ENCODE data around the gene FGF22. TPM values are rescaled to one million over a fixed set of nuclear protein-coding genes. Genes with fewer than 3 reads are reported as not detected.
"Not testable (repeated sequence)": the region's sequence is repeated elsewhere in the genome, so short reads cannot be mapped to it uniquely, and the experiment has no call there.

Gene FGF22
- total RNA-seq, 4 donors from 2014 or later: 0.67 to 4.7 (median 1.2) TPM

DNA sequence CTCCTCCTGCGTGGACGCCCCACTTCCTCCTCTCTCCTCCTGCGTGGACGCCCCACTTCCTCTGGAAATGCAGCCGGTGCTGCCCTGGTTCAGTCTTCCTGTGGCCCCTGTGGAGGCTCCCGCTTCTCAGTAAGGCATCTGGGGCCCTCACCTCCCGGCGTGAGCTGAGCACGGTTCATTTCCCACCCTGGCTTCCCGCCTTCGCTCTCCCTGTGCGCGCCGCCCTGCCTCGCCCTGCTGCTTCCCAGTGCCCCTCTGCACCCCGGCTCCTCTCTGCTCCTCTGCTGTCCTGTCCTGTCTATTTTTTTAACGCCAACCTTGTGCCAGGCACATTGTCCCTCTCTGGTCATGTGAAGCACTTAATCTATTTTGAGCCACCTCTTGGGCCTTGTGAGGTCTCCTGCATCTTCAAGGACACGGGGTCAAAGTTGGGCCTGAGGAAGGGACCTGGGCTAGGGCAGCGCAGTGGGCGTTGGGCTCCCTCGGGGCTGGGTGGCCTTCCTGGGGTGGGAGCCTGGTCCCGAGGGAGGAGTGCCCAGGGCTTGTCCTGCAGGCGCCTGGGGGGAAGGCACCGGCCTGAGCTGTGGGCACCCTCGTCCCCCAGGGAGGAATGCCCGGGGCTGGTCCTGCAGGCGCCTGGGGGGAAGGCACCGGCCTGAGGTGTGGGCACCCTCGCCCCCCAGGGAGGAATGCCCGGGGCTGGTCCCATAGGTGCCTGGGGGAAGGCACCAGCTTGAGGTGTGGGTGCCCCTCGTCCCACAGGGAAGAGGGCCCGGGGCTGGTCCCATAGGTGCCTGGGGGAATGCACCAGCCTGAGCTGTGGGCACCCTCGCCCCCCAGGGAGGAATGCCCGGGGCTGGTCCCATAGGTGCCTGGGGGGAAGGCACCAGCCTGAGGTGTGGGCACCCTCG is 37.0 kb upstream of the FGF22 start:
- H3K27me3 ChIP-seq: peaks cover 17% of the 10 kb centered on the region
- ATAC-seq: no peak
- TF ChIP-seq EP300 (IDR thresholded peaks at IDR 0.05): no peak
- TF ChIP-seq, protein P1, sequence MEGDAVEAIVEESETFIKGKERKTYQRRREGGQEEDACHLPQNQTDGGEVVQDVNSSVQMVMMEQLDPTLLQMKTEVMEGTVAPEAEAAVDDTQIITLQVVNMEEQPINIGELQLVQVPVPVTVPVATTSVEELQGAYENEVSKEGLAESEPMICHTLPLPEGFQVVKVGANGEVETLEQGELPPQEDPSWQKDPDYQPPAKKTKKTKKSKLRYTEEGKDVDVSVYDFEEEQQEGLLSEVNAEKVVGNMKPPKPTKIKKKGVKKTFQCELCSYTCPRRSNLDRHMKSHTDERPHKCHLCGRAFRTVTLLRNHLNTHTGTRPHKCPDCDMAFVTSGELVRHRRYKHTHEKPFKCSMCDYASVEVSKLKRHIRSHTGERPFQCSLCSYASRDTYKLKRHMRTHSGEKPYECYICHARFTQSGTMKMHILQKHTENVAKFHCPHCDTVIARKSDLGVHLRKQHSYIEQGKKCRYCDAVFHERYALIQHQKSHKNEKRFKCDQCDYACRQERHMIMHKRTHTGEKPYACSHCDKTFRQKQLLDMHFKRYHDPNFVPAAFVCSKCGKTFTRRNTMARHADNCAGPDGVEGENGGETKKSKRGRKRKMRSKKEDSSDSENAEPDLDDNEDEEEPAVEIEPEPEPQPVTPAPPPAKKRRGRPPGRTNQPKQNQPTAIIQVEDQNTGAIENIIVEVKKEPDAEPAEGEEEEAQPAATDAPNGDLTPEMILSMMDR (IDR thresholded peaks at IDR 0.05): no peak
- TF ChIP-seq POLR2AphosphoS5 (IDR thresholded peaks at IDR 0.05): no peak
- TF ChIP-seq POLR2A (IDR thresholded peaks at IDR 0.05): no peak

DNA sequence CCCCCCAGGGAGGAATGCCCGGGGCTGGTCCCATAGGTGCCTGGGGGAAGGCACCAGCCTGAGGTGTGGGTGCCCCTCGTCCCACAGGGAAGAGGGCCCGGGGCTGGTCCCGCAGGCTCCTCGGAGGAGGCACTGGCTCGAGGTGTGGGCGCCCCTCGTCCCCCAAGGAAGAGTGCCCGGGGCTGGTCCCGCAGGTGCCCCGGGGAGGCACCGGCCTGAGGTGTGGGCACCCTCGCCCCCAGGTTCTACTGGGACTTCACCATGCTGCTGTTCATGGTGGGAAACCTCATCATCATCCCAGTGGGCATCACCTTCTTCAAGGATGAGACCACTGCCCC is 36.4 kb upstream of the FGF22 start:
- not testable (repeated sequence) for H3K36me3 ChIP-seq, H3K4me1 ChIP-seq, H3K9me3 ChIP-seq, H3K27ac ChIP-seq, ATAC-seq, H3K4me3 ChIP-seq
- 100% methylated on average over 2 of the region's 13 CpGs; no CpG with 5 or more reads in 1 of the 2 donors for WGBS, 2 donors (ENCODE audit: low coverage in 1 of 2)
- peaks cover 18% of the 10 kb centered on the region for H3K27me3 ChIP-seq

More for the DNA sequence above, 37.0 kb upstream of the FGF22 start:
- Histone ChIP-seq H3K4me3 (no peak overlapping the region), H3K9me3 (no peaks in the 10 kb centered on the region), H3K27ac (no peak overlapping the region), H3K36me3 (no peaks in the 10 kb centered on the region), H3K4me1 (no peaks in the 10 kb centered on the region)
- WGBS, 2 donors (ENCODE audit: low coverage in 1 of 2): 77 to 89% methylated on average over 5 to 13 of the region's 35 CpGs

DNA sequence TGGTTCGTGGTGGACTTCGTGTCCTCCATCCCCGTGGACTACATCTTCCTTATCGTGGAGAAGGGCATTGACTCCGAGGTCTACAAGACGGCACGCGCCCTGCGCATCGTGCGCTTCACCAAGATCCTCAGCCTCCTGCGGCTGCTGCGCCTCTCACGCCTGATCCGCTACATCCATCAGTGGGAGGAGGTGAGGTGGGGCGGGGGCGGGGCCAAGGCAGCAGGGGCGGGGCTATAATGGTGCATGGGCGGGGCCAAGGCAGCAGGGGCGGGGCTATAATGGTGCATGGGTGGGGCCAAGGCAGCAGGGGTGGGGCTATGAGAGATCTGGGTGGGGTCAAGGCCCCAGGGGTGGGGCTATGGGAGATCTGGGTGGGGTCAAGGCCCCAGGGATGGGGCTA is 35.9 kb upstream of the FGF22 start:
- H3K36me3 ChIP-seq, H3K4me3 ChIP-seq, H3K4me1 ChIP-seq, H3K9me3 ChIP-seq, H3K27ac ChIP-seq, ATAC-seq: not testable (repeated sequence)
- H3K27me3 ChIP-seq: peaks cover 18% of the 10 kb centered on the region
- WGBS, 2 donors (ENCODE audit: low coverage in 1 of 2): 89 to 100% methylated on average over 2 to 7 of the region's 20 CpGs

DNA sequence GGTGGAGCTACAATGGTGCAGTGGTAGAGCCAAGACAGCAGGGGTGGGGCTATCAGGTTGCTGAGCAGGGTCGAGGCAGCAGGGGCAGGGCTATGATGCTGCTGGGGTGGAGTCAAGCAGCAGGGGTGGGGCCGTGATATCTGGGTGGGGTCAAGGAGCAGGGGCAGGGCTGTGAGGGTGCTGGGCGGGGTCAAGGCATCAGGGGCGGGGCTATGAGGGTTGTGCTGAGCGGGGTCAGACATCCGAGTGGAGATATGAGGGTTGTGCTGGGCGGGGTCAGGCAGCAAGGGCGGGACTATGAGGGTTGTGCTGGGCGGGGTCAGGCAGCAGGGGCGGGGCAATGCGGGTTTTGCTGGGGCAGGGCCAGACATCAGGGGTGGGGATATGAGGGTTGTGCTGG is 35.3 kb upstream of the FGF22 start:
- peaks cover 18% of the 10 kb centered on the region for H3K27me3 ChIP-seq
- no peaks in the 10 kb centered on the region for H3K36me3 ChIP-seq
- H3K27ac ChIP-seq: no peak overlapping the region
- no peak overlapping the region for H3K4me3 ChIP-seq
- WGBS, 2 donors (ENCODE audit: low coverage in 1 of 2): 81 to 87% methylated on average over 5 to 6 of the region's 11 CpGs
- no peaks in the 10 kb centered on the region for H3K9me3 ChIP-seq
- TF ChIP-seq POLR2A (IDR thresholded peaks at IDR 0.05) (no peak), EP300 (IDR thresholded peaks at IDR 0.05) (no peak)
- TF ChIP-seq, protein P1 (IDR thresholded peaks at IDR 0.05): no peak
- ATAC-seq: no peak
- H3K4me1 ChIP-seq: peaks cover 0 to 8% (median 0%) of the 10 kb centered on the region in 3 donors

DNA sequence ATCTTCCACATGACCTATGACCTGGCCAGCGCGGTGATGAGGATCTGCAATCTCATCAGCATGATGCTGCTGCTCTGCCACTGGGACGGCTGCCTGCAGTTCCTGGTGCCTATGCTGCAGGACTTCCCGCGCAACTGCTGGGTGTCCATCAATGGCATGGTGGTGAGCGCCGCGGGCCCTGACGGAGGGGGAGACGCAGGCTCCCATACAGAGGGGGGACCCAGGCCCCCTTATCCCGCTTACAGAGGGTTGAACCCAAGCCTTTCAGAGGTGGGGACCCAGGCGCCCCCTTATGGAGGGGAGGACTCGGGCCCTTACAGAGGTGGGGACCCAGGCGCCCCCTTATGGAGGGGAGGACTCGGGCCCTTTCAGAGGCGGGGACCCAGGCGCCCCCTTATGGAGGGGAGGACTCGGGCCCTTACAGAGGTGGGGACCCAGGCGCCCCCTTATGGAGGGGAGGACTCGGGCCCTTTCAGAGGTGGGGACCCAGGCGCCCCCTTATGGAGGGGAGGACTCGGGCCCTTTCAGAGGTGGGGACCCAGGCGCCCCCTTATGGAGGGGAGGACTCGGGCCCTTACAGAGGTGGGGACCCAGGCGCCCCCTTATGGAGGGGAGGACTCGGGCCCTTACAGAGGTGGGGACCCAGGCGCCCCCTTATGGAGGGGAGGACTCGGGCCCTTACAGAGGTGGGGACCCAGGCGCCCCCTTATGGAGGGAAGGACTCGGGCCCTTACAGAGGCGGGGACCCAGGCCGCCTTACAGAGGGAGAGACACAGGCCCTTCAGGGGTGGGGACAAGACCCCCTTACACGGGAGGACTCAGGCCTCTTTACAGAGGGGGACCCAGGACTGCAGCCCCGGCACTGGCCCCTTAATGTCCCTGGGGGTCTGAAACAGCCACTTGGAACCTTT is 34.4 kb upstream of the FGF22 start:
- not testable (repeated sequence) for H3K4me3 ChIP-seq, ATAC-seq, H3K36me3 ChIP-seq, H3K9me3 ChIP-seq, H3K27ac ChIP-seq
- WGBS, 2 donors (ENCODE audit: low coverage in 1 of 2): 100% methylated on average over 1 of the region's 34 CpGs; no CpG with 5 or more reads in 1 of the 2 donors
- H3K4me1 ChIP-seq: peaks cover 0 to 10% (median 1%) of the 10 kb centered on the region in 3 donors
- H3K27me3 ChIP-seq: peaks cover 18% of the 10 kb centered on the region

DNA sequence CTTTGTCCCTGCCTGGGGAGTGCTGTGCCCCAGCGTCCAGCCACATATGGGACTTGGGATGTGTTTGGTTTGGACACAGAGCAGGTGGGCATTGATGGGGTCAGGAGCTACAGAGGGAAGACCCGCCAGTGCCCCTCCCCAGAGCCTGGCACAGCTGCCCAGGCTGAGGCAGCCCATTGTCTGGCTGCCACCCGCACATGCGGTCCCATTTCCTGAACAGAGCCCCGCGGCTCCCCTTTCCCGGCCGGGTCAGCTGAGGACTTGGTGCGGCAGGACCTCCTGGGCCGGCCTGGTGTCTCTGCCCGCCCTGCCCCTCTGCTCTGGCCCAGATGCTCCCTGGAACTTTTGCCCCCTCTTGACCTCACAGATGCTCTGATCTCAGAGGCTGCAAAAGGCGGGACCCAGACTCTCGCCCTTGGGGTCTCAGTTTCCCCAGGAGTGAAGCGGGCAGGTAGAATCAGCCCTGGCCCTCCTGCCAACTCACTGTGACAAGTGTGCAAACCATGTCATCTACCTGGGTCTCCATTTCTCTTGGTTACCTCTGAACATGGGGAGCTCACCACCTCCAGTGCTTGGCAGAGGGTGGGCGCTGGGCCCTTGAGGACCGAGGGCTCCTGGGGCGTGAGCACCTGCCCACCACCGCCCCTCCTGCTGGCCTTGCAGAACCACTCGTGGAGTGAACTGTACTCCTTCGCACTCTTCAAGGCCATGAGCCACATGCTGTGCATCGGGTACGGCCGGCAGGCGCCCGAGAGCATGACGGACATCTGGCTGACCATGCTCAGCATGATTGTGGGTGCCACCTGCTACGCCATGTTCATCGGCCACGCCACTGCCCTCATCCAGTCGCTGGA is 32.2 kb upstream of the FGF22 start:
- H3K27me3 ChIP-seq: peaks cover 18% of the 10 kb centered on the region
- 100% methylated on average over 1 of the region's 30 CpGs; no CpG with 5 or more reads in 1 of the 2 donors for WGBS, 2 donors (ENCODE audit: low coverage in 1 of 2)
- no peaks in the 10 kb centered on the region for H3K9me3 ChIP-seq
- H3K4me1 ChIP-seq: peaks cover 0 to 19% (median 4%) of the 10 kb centered on the region in 3 donors
- no peak for ATAC-seq
- no peak overlapping the region for H3K4me3 ChIP-seq
- no peaks in the 10 kb centered on the region for H3K36me3 ChIP-seq
- no peak for TF ChIP-seq POLR2AphosphoS5 (IDR thresholded peaks at IDR 0.05)
- TF ChIP-seq POLR2A (IDR thresholded peaks at IDR 0.05): no peak
- TF ChIP-seq, protein P1 (IDR thresholded peaks at IDR 0.05): no peak
- no peak for TF ChIP-seq EP300 (IDR thresholded peaks at IDR 0.05)
- H3K27ac ChIP-seq: no peak overlapping the region
